H1 (cell line): ENCODE measurements around the gene PEX14. TPM values are rescaled to one million over a fixed set of nuclear protein-coding genes. Genes with fewer than 3 reads are reported as not detected.
A peak's percentile ranks its signal among the peaks of the same experiment; 100 is the strongest.

Experiments used
- BCL11A ChIP-seq, 2 experiments: IDR thresholded peaks; one replicate each; pipeline ENCODE4 v1.6.1; 2011; ENCODE audit warnings: low read depth in 2 of 2, low read length in 2 of 2, mild to moderate bottlenecking in 2 of 2
- BRCA1 ChIP-seq: IDR thresholded peaks from 2 replicates; pipeline ENCODE4 v1.6.1; 2012; ENCODE audit warnings: low read depth, low read length, improper control_type of control experiment
- CHD7 ChIP-seq: fragments of 300-600 bp; sonication (generic); IDR thresholded peaks from 2 replicates; pipeline ENCODE4 v1.7.1; 2012; ENCODE audit warnings: low read length, moderate library complexity, mild to moderate bottlenecking, inconsistent platforms; ENCODE audit not compliant: insufficient replicate concordance
- MAFK ChIP-seq: IDR thresholded peaks from 2 replicates; pipeline ENCODE4 v1.6.1; 2012; ENCODE audit warnings: low read depth, mild to moderate bottlenecking, improper control_type of control experiment, low read length
- PHF8 ChIP-seq: fragments of 200-600 bp; sonication (generic); conservative IDR thresholded peaks from 2 replicates; pipeline ENCODE4 v1.7.1; 2012; ENCODE audit warnings: low read depth, mild to moderate bottlenecking, inconsistent platforms, low read length, moderate library complexity
- SIN3A ChIP-seq, 2 experiments: IDR thresholded peaks in 1 of 2; conservative IDR thresholded peaks in 1 of 2; 2 replicates each; pipeline ENCODE4 v1.6.1; 2011 to 2012; ENCODE audit warnings: low read length in 2 of 2, improper control_type of control experiment in 1 of 2, low read depth in 1 of 2, mild to moderate bottlenecking in 1 of 2
- SIRT6 ChIP-seq: IDR thresholded peaks from one replicate; pipeline ENCODE4 v1.7.1; 2012; ENCODE audit warnings: low read length, inconsistent platforms
- SRF ChIP-seq: IDR thresholded peaks from 2 replicates; pipeline ENCODE4 v1.6.1; 2011; ENCODE audit warnings: mild to moderate bottlenecking, low read depth, low read length, moderate library complexity
- ZNF274 ChIP-seq: IDR thresholded peaks from 2 replicates; pipeline ENCODE4 v1.7.0; 2012; ENCODE audit warnings: low read length, borderline replicate concordance; ENCODE audit errors: extremely low read depth
- polyA plus RNA-seq, 7 experiments: library from polyadenylated mRNA; depleted of rRNA in 3 of 7; stranded (reverse) in 5 of 7; unstranded in 2 of 7; fragments of >200 nt in 5 of 7; fragments of 200-250 nt in 2 of 7; gene quantifications; 1 replicate in 5 of 7; 2 replicates in 1 of 7; 4 replicates in 1 of 7; pipeline versions ENCODE4 v1.2.1 to v1.2.3, GENCODE V29; 2011 to 2013; ENCODE audit warnings: missing spikeins in 2 of 7, mixed read lengths in 2 of 7
- total RNA-seq: library from RNA; stranded (reverse); fragmentation: NEBNext Ultra II Directional; extraction: Animal tissue kit (Norgen Biotek cat#: 25700); gene quantifications from 2 replicates; pipeline ENCODE4 v1.2.1, GENCODE V29; 2021

PEX14 gene
- total and polyA plus RNA-seq, 2 of the 8 experiments (the other 6 are each of a cell fraction or from before 2014, with no cell fraction given), result 13.0 to 19.8 TPM

DNA sequence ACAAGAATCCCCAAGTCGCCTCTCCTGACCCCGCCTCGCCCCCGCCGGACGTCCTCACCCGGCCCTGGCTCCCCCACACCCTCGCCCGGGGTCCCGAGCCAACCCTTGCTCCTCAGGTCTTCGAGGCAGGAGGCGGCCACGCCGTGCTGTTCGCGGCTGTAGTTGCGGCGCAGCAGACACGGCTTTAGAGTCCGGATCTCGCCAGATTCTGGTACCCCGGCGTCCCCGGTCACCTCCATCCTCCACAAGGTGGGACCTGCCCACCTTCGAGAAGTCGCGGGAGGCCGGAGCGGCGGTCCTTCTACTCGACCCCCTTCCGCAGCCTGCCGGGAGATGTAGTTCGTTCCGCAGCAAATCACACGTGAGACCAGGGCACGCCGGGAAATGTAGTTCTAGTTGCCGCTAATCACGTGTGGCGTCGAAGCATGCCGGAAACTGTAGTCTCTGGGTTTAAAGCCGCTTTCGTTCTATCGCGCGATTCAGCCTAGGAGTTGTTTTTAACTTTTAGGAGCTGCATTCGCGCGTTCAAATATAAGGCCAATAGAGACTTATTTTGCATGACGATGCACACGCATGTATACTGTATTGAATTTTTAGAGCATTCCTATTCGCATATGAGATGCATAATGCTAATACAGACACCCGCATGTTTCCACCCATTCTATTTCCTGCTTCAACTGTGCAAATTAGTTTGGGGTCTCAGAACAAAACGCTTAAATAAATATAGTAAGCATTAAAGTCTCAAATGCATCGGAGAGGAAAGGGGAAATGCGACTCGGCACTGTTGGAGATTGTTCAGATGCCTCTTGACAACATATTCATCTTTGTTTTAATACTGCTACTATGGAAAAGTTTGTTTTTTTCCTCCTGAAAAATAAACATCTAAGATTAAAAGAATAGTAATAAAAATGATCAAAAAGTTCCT, 2.3 kb upstream of the PEX14 start, which contains the start of gene DFFA (continued):
- TF ChIP-seq ZNF274, result no peak
- TF ChIP-seq SIN3A (conservative IDR thresholded peaks at IDR 0.05 in 1 of 2, IDR thresholded peaks at IDR 0.05 in 1 of 2; ENCODE audit: low read depth in 1 of 2, low read length in 2 of 2), result peak; percentile 75 to 86; a peak in 1 of 4 replicates
- no peak for TF ChIP-seq CHD7
- TF ChIP-seq SRF, result 0 out of 2 replicates have a peak, but pooled peaks have one; percentile 36
- peak; percentile 90 for TF ChIP-seq PHF8
- TF ChIP-seq MAFK, result no peak
- TF ChIP-seq BRCA1, result peak; percentile 75
- no peak for TF ChIP-seq SIRT6
- no peak for TF ChIP-seq BCL11A (IDR thresholded peaks at IDR 0.05; ENCODE audit: low read depth in 2 of 2, low read length in 2 of 2)
